Suppressor macrophage treated with lipopolysaccharide for 1 hour (primary cell): Measurements from ENCODE around the gene NBPF3.
"Not testable (repeated sequence)": the region's sequence is repeated elsewhere in the genome, so short reads cannot be mapped to it uniquely, and the experiment has no call there.

Source experiments
- DNase-seq, 3 donors: peaks; one replicate each; pipeline ENCODE4 v3.0.0-alpha.2; 2020 to 2022

NBPF3 gene

DNA sequence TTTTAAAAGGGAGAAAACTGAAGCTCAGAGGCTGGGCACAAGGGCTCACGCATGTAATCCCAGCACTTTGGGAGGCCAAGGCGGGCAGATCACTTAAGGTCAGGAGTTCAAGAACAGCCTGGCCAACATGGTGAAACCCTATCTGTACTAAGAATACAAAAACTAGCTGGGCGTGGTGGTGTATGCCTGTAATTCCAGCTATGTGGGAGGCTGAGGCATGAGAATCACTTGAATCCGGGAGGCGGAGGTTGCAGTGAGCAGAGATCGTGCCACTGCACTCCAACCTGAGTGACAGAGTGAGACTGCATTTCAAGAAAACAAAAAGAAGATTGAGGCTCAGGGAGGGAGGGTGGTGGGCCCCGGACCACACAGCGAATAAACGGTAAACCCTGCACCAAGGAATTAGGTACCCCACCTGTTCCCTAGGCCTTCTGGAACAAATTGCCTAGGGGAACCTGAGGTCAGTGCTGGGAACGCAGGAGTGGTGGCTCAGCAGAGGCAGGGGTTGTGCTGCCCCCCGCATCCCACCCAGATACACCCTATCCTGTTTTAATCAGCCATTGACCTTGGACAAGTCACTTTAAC, 79.6 kb downstream of the NBPF3 start:
- not testable (repeated sequence) for DNase-seq

DNA sequence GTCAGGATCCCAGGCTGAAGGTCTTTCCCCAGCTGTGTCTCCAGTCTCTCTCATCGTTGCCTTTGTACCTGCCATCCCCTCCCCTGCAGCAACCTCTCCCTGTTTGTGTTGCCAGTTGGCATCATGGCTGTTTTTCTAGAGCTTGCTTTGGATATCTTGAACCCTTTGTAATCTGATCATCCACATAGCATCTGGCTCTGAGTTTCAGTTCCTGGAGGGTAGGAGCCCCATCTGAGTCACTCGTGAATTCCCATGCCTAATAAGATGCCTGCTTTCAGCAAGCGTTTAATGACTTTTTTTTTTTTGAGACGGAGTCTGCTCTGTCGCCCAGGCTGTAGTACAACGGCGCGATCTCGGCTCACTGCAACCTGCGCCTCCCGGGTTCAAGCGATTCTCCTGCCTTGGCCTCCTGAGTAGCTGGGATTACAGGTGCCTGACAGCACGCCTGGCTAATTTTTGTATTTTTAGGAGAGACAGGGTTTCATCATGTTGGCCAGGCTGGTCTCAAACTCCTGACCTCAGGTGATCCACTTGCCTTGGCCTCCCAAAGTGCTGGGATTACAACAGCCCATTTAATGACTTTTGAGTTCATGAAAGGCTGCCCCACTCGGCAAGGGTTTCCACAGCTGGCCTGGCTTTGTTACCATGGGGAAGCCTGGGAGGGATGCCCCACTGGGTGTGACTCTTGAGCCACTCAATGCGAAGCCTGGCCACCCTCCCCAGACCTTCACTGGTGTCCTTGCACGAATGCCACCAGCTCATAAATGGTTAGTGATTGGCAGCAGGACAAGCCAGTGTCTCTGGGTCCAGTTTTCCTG, 81.2 kb downstream of the NBPF3 start:
- DNase-seq: peak; percentile 65 to 74 (median 73)

DNA sequence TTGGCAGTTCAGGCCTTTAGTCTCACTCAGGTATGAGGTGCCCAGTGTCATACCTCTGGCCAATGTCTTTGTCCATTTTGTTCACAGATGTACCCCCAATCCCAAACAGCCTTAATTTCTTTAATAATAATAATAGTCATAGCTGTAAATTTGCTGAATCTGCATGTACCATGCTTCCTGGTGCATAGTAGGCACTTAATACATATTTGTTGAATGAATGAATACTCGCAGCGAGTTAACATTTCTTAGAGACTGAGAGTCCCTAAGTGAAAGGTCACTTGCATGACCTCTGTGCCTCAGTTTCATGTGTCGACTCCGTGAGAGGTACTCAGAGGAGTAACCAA, 81.8 kb downstream of the NBPF3 start:
- no peak for DNase-seq

DNA sequence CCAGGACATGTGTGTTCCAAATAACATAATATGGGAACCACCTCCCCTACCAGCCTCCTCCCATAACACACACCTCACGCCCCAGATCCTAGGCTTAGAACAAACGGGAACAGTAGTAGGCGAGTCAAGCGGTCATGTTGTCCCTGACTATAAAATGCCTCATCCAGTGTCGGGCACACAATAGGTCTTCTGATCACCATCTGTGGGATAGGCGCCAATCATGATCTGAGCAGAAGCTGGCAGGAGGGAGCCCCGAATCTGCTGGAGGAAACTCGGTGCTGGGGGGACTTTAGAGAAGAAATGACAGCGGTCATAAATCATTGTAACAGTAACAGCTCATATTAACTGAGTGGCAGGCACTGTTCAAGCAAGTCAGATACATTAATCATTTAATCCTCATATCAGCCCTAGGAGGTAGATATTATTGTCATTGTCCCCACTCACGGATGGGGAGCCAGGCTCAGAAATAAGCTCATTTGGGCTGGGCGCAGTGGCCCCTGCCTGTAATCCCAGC, 82.6 kb downstream of the NBPF3 start:
- DNase-seq: no peak

DNA sequence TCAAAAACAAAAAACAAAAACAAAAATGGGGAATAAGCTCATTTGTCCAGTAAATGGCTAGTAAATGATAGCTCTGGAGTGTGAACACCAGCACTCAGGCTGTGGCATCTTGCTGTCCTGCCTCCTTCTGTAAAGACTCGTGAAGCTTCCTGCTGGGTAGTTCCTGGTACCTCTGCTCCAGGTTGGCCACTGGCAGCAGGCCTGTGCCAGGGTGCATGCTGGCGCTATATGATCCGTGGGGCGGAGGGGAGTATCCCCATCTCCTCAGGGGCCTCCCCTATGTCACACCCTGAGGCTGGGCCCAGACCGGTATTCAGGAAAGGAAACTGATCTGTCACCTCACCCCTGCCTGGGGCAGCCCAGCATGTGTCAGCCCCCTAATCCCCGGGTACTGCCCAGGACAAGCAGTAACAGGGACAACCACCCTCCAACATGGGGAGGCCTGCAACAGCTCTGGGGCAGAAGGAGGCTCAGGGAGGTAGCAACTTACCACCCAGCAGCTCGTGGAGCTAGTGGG, 83.4 kb downstream of the NBPF3 start:
- DNase-seq: no peak

DNA sequence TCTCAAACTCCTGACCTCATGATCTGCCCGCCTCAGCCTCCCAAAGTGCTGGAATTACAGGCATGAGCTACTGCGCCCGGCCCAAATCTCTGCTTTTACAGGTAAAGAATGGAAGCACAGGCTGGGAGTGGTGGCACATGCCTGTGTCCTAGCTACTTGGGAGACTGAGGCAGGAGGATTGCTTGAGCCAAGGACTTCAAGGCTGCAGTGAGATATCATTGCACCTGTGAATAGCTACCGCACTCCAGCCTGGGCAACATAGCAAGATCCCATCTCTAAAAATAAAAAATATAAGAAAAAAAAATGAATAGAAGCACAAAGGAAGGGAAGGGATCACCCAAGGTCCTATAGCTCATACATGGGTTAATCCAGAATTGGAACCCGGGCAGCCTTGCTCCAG, 84.3 kb downstream of the NBPF3 start:
- no peak for DNase-seq

DNA sequence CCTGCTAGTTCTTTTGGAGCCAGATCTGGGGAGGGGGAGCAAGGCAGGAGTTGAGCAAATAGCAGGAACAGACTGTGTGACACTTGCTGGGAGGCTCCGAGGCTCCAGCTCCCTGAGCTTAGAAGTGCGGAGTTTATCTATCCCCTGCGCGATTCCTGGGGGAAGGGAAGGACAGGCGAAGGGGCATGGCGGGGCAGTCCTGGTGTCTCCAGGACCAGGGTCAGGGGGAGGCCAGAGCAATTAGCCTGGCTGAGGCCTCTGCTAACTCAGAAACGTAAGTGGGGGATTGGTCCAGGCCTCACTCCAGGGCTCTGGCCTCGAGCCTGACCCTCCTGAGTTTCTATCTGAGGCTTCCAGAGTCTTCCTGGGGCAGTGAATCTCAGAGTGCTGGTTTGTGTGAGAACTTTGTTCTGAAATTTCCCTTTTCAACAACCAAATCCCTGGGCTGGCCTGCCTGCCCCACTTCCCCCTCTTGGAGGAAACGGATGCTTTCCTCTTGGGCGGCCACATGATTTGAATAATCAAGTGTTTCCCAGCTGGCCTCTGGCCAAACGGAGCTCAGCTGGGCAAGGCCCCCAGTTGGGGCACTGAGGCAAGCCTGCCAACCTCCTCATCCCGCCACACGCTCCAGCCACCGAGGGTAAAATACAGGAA, 84.9 kb downstream of the NBPF3 start:
- peak; percentile 70 to 82 (median 72) for DNase-seq

DNA sequence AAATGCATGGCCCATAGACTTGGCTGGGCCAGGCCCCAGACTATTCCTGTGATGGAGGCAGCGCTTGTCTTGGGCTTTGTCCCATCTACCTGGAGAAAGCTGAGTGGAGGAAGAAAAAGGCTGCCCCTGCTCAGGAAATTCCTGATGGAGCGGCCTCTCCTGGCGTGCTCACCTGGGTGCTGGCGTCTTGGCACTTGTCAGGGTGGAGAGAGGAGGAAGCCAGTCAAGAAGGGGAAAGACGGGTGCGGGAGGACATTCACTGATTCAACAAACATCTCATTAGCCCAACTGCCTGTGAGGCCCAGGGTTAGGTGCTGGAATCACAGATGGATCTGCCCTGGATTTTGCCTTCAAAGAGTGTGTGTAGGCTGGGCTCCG, 85.4 kb downstream of the NBPF3 start:
- no peak for DNase-seq

DNA sequence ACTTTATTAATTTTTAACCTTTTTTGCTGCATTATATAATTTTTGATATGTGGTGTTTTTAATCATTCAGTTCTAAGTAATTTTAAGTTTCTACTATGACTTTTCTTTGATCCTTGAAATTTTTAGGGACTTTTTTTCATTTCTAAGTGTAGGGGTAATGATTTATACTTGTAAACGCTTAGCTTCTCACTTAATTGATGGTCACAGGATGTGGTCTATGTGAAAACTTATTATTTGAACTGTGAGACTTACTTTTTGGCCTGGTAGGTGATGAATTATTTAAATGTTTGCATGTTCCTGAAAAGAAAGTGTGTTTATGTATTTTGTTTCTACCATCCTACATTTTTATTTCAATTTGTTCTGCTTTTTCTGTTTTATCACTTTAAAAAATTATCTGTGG, 86.5 kb downstream of the NBPF3 start:
- no peak for DNase-seq

DNA sequence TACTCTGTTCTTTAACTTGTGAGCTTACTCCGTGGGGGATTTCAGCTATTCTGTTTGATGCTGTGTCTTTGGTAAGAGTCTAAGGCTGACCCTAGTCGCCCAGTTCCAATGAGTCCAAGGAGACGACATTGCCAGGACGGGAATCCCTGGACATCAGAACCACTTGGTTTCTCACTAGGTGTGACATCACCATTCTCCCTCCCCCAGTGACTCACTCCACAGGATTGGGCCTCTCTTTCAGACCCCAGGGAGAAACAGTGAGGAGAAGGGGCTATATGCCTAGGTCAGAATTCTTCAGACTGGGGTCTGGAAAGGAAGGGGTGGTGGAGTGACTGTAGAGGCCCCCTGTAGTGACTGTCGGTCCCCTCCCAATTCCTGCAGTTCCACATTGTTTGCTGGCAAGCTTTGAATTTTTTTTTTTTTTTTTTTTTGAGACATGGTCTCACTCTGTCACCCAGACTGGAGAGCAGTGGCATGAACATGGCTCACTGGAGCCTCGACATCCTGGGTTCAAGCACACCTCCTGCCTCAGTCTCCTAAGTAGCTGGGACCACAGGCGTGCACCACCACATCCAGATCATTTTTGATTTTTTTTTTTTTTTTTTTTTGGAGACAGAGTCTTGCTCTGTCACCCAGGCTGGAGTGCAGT, 90.6 kb downstream of the NBPF3 start:
- peak in 1 of 3 donors; percentile 29 for DNase-seq

DNA sequence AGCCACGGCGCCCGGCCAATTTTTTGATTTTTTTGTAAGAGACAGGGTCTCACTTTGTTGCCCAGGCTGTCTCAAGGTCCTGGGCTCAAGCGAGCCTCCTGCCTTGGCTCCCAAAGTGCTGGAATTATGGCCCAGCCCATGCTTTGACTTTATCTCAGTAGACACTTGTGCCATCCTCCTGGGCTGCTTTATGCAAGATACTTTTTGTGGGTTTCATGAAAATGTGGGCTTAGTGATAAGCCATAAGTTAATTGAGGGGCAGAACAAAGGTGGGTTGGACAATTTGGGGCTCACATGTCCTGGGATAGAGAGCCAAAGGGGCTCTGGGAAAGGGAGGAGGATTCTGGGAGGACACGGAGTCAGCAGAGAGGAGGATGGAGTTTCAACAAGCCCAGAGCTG, 91.3 kb downstream of the NBPF3 start:
- no peak for DNase-seq

DNA sequence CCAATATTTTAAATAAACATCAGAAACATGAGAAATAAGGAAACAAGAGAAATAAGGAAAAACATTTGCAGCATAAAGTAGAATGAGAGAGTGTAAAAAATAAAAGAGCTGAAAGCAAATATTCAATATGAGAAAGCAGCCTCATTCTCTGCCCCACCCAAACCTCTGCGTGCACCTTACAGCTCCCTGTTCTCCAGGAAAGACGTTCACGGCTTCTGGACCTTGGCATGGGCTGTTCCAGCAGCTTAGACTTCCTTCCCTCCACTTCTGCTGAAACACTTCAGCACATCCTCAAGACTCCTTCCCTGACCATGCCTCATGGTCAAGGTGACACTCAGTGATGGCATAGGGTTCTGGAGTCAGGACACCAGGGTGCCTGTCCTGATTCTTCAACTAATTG, 92.6 kb downstream of the NBPF3 start:
- DNase-seq: no peak

DNA sequence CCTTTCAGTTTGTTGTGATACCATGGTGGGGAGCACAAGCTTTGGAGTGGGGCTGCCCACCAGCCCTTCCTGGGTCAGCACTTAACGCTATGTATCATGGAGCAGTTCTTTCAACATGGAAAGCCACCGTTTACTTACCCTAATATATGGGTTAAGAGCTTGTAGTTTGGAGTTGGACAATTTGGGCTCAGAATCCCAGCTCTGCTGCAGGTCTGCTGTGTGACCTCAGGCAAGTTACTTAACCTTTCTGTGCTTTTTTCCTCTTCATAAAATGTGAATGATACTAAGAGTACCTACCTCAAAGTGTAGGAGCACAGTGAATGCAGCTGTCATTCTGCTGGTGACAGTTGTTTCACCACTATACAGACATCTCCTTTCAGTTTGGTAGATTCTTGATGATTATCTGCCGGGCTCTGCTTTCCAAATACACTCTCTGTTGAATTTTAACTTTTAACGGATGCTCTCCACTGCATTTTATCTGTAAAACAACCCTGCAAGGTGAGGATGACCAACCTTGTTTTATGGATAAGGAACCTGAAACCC, 93.1 kb downstream of the NBPF3 start:
- no peak for DNase-seq

DNA sequence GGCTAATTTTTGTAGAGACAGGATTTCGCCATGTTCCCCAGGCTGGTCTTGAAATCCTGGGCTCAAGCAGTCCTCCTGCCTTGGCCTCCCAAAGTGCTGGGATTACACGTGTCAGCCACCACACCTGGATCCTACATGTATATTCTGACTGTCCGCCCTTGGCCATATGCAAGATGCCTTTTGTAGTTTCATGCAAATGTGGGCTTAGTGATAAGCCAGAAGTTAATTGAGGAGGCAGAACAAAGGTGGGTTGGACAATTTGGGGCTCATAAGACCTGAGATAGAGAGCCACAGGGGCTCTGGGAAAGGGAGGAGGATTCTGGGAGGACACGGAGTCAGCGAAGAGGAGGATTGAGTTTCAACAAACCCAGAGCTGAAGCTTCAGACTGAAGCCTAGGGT, 94.2 kb downstream of the NBPF3 start:
- DNase-seq: no peak
